NCI-H2196 treated with DMSO at 0.1 percent for 48 hours (cell line): ENCODE data around the gene PLCB3.

Experiments used
- DNase-seq: peaks from one replicate; lab custom pipeline; 2025; ENCODE audit not compliant: unreplicated experiment; lab: John Stamatoyannopoulos, UW

PLCB3 gene

GRCh38 chr11:64249563-64250414, 1.5 kb upstream of the PLCB3 start:
- no peak for DNase-seq

- no peak for DNase-seq
Observed at GRCh38 chr11:64250415-64251015, 815 bp upstream of the PLCB3 start.

DNA sequence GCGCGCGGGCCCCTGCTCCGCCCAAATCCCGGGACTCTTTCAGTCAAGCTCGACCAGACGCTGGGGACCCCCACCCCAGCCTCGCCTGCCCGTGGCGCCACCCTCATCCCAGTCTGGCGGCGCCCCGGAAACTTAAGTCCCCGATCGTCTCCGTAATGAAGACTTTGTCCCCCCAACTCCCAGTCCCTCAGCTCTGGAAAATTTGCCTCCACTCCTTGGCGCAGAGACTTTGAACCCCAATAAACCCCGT, 348 bp downstream of the PLCB3 start:
- no peak for DNase-seq

DNA sequence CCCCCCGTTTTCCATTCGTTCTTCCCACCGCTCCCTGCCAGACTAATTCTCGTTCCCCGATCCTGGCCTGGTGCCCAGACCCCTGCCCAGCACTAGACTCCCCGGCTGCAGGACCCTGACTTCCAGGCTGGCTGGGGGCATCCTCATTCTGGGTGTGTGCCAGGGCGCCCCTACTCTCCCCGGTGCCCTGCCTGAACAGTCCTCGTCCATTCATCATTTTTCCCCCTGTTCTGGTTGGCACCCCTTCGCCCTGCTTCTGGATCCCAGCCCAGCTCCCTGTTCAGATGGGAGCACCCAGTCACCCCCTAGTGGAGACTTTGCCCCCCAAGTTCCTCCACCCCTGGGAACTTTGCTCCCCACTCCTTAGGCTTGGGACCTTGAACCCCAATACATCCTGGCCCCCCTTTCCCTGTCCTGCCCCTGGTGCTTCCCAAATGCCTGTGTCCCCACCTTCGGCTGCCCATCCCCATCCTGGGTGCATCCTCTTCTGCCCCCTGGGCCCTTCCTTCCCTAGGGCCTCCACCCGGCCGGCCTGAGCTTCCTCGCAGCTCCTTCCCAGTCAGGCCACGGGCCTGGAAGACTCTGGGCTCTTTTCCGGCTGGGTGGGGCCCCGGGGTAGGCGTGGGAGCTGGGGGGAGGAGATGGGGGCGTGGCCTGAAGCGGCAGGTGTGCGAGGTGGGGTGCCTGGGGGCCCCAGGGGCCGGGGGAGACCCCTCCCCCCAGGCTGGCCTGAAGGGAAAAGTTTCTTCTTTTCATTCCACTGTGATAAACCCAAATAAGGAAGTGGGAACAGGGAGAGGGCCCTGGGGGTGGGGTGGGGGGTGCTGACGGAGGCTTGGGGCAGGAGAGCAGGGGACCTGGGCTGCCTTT, 908 bp downstream of the PLCB3 start:
- DNase-seq: no peak

DNA sequence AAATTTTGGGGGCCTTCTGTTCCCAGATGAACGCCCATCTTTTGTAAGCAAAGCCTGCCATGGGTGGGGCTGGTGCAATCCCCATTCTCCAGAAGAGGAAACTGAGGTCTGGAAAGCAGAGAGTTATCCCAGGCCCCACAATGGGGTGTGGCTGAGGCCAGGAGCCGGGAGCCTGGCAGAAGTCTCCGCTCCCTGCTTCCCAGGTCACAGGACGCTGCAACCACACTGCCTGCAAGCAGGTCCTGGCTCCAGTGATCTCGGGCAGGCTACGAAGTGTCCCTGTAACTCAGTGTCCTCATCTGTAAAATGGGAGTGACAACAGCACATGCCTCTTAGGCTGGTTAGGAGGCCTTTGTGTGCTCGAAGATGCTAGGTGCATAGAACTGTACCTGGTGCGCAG, 1.7 kb downstream of the PLCB3 start:
- DNase-seq: no peak

- DNase-seq: no peak
Observed at GRCh38 chr11:64253481-64253880, 2.2 kb downstream of the PLCB3 start.

DNA sequence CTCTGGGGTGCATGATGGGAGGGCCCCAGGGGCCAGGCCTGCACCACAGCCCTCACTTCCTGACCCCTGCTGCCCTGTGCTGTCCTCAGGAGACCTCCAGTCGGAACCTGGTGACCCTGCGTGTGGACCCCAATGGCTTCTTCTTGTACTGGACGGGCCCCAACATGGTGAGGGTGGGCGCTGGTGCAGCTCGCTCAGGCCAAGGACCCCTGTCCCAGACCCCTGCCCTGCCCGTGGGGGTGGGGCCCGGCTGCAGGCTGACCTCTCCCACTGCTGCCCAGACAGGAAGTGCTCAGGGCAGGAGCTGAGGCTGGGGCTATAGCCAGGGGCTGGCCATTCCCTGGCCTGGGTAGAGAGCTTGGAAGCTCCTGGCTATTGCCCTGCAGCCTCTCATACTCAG, 3.0 kb downstream of the PLCB3 start:
- no peak for DNase-seq

DNA sequence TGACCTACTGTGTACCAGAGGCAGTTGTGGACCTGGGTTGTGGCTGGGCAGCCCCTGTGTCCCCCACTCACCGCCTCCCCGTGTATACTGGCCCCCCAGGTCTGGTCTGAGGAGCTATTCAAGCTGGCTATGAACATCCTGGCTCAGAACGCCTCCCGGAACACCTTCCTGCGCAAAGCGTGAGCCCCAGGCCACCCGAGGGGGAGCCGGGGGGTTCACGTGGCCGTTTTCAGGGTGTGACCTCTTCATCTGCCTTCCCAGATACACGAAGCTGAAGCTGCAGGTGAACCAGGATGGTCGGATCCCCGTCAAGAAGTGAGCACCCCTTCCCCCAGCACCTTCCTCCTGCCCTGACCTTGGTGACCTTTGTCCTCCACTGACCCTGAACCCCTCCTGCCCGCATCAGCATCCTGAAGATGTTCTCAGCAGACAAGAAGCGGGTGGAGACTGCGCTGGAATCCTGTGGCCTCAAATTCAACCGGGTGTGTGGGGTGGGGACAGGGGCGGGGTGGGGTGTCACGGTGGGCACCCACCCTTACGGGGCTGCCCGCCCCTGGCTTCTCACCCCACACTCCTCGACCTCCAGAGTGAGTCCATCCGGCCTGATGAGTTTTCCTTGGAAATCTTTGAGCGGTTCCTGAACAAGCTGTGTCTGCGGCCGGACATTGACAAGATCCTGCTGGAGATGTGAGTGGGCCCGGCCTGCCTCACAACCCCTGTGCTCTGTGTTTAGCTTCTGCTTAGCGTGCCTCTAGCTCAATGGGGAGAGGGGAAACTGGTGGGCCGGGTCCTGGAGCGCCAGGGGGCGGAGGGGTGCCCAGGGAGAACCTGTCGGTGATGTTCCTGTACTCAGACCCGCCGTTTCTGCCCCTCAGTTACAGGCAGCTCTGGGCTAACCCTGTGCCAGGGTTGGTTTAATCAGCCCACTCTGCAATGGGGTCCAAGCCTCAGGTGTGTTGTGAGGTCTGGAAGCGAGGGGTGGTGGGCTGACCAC, 4.1 kb downstream of the PLCB3 start:
- no peak for DNase-seq

- no peak for DNase-seq
Observed at GRCh38 chr11:64256300-64256699, 5.0 kb downstream of the PLCB3 start.

GRCh38 chr11:64258356-64258755, 7.0 kb downstream of the PLCB3 start:
- no peak for DNase-seq

DNA sequence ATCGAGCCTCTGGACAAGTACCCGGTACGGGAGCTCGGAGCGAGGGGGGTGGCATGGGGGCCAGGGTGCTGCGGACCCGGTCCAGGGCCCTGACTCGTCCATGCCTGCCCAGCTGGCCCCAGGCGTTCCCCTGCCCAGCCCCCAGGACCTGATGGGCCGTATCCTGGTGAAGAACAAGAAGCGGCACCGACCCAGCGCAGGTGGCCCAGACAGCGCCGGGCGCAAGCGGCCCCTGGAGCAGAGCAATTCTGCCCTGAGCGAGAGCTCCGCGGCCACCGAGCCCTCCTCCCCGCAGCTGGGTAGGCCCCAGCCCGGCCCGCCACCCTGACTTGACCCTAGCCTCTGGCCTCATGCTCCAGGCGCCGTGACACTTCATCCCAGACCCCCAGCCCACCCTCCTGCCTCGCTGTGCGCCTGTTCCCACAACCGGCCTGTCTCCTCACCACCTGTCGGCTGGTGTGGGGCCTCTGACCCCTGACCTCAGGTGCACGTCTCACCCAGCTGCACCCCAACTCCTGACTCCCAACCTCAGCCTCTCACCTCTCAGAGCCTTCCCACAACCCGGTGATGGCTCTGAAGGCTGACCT, 7.7 kb downstream of the PLCB3 start:
- DNase-seq: no peak

- no peak for DNase-seq
Observed at GRCh38 chr11:64259533-64260067, 8.3 kb downstream of the PLCB3 start.

DNA sequence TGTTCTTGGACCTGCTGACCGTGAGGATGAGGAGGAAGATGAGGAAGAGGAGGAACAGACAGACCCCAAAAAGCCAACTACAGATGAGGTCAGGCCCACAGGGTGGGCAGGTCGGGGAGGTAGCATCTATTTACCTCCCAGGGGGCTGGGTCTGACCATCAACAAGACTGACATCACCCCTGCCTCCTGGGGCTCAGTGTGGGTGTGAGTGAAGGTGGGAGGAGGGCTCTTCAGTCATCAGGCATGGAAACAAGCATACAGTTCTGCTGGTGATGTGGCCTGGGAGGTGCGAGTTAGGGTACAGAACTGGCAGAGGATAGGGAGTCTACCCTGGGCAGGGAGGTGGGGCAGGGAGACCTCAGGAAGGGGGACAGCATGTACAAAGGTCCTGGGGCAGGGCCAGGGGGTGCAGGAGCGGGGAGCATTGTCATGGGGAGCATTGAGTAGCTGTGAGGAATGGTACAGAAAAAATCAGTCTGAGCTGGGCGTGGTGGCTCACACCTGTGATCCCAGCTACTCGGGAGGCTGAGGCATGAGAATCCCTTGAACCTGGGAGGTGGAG, 8.9 kb downstream of the PLCB3 start:
- no peak for DNase-seq

- no peak for DNase-seq
Observed at GRCh38 chr11:64261556-64262080, 10.3 kb downstream of the PLCB3 start.

GRCh38 chr11:64262271-64263002, 11.1 kb downstream of the PLCB3 start:
- no peak for DNase-seq

GRCh38 chr11:64263021-64263946, 12.0 kb downstream of the PLCB3 start:
- DNase-seq: no peak

DNA sequence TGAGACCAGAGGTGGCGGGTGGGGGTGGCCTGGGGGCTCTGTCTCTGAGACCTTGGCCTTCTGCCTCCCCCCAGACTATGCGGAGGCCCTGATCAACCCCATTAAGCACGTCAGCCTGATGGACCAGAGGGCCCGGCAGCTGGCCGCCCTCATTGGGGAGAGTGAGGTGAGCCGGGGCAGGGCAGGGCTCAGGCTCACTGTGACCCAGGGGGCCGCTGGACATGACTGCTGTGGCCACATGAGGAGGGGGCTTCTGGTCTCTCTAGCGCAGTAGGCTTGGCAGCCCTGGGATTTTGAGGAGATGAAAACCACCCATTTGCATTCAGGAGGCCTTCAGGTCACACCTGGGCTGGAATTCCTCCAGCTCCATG, 12.6 kb downstream of the PLCB3 start:
- DNase-seq: no peak

GRCh38 chr11:64264371-64264852, 13.1 kb downstream of the PLCB3 start:
- no peak for DNase-seq
